Progenitor cell of endocrine pancreas (in vitro differentiated cells): ENCODE data around the gene SLC6A12. TPM values are rescaled to one million over a fixed set of nuclear protein-coding genes. Genes with fewer than 3 reads are reported as not detected.

Experiments used
- DNase-seq: peaks from one replicate; pipeline ENCODE4 v3.0.0; 2021; ENCODE audit warnings: low spot score; ENCODE audit not compliant: unreplicated experiment
- H3K27ac Mint-ChIP-seq: 2 replicates; pipeline ENCODE4 v1.8.0; 2021; ENCODE audit warnings: mild to moderate bottlenecking, moderate library complexity, mixed read lengths
- H3K27me3 Mint-ChIP-seq: 2 replicates; pipeline ENCODE4 v1.8.0; 2021; ENCODE audit warnings: mixed read lengths
- H3K36me3 Mint-ChIP-seq: 2 replicates; pipeline ENCODE4 v1.8.0; 2022; ENCODE audit warnings: mixed read lengths; ENCODE audit not compliant: insufficient read depth
- H3K4me1 Mint-ChIP-seq: 2 replicates; pipeline ENCODE4 v1.8.0; 2021; ENCODE audit warnings: low read depth, mixed read lengths
- H3K4me3 Mint-ChIP-seq: 2 replicates; pipeline ENCODE4 v1.8.0; 2021; ENCODE audit warnings: low read depth, mild to moderate bottlenecking, moderate library complexity, mixed read lengths
- H3K9me3 Mint-ChIP-seq: 2 replicates; pipeline ENCODE4 v1.8.0; 2021; ENCODE audit warnings: low read depth, mixed read lengths
- CTCF ChIP-seq: fragments of 200-600 bp; sonication (generic); IDR thresholded peaks from one replicate; pipeline ENCODE4 v1.5.0; 2021; ENCODE audit warnings: antibody characterized with exemption, mild to moderate bottlenecking; ENCODE audit not compliant: unreplicated experiment
- total RNA-seq: library from RNA; stranded (reverse); gene quantifications from 2 replicates; pipeline ENCODE4 v1.2.1, GENCODE V29; 2021

The SLC6A12 gene
- total RNA-seq, 1 donor from 2014 or later: 3.1 TPM

GRCh38 chr12:225012-225411 lies 11.1 kb upstream of the SLC6A12 start:
- no peak overlapping the region for H3K27ac Mint-ChIP-seq
- no peaks in the 10 kb centered on the region for H3K9me3 Mint-ChIP-seq
- no peak for DNase-seq
- H3K36me3 Mint-ChIP-seq: no peaks in the 10 kb centered on the region
- H3K27me3 Mint-ChIP-seq: peaks cover 44% of the 10 kb centered on the region
- no peak overlapping the region for H3K4me3 Mint-ChIP-seq
- peaks cover 2% of the 10 kb centered on the region for H3K4me1 Mint-ChIP-seq
- no peak for TF ChIP-seq CTCF

- Mint-ChIP-seq H3K4me3 (no peak overlapping the region), H3K27me3 (peaks cover 42% of the 10 kb centered on the region), H3K9me3 (no peaks in the 10 kb centered on the region), H3K4me1 (no peaks in the 10 kb centered on the region), H3K27ac (no peak overlapping the region), H3K36me3 (no peaks in the 10 kb centered on the region)
- no peak for DNase-seq
- no peak for TF ChIP-seq CTCF
These were observed 10.4 kb upstream of the SLC6A12 start for GRCh38 chr12:224330-224729.

GRCh38 chr12:223841-224240 lies 9.9 kb upstream of the SLC6A12 start:
- no peaks in the 10 kb centered on the region for H3K36me3 Mint-ChIP-seq
- H3K4me1 Mint-ChIP-seq: no peaks in the 10 kb centered on the region
- no peak overlapping the region for H3K27ac Mint-ChIP-seq
- H3K27me3 Mint-ChIP-seq: peaks cover 43% of the 10 kb centered on the region
- no peaks in the 10 kb centered on the region for H3K9me3 Mint-ChIP-seq
- H3K4me3 Mint-ChIP-seq: no peak overlapping the region
- TF ChIP-seq CTCF: no peak
- no peak for DNase-seq

- DNase-seq: no peak
- Mint-ChIP-seq H3K27ac (no peak overlapping the region), H3K27me3 (peaks cover 38% of the 10 kb centered on the region), H3K4me3 (no peak overlapping the region), H3K9me3 (no peaks in the 10 kb centered on the region), H3K4me1 (no peaks in the 10 kb centered on the region), H3K36me3 (no peaks in the 10 kb centered on the region)
- no peak for TF ChIP-seq CTCF
These were observed 7.8 kb upstream of the SLC6A12 start for GRCh38 chr12:221736-222135.

GRCh38 chr12:220946-221550 lies 7.1 kb upstream of the SLC6A12 start:
- TF ChIP-seq CTCF: no peak
- Mint-ChIP-seq H3K4me3 (no peak overlapping the region), H3K4me1 (no peaks in the 10 kb centered on the region), H3K36me3 (no peaks in the 10 kb centered on the region), H3K9me3 (no peaks in the 10 kb centered on the region), H3K27me3 (peaks cover 37% of the 10 kb centered on the region), H3K27ac (no peak overlapping the region)
- DNase-seq: no peak
